GM21576 (cell line): Measurements from ENCODE around the gene AHSG.
A peak's percentile ranks its signal among the peaks of the same experiment; 100 is the strongest.
"Not testable (repeated sequence)": the region's sequence is repeated elsewhere in the genome, so short reads cannot be mapped to it uniquely, and the experiment has no call there.

Source experiments
- ATAC-seq: cut with Tn5 transposase; IDR thresholded peaks from one replicate; pipeline ENCODE4 v1.9.1; 2021; ENCODE audit warnings: mild to moderate bottlenecking, moderate library complexity; ENCODE audit not compliant: unreplicated experiment

The AHSG gene

DNA sequence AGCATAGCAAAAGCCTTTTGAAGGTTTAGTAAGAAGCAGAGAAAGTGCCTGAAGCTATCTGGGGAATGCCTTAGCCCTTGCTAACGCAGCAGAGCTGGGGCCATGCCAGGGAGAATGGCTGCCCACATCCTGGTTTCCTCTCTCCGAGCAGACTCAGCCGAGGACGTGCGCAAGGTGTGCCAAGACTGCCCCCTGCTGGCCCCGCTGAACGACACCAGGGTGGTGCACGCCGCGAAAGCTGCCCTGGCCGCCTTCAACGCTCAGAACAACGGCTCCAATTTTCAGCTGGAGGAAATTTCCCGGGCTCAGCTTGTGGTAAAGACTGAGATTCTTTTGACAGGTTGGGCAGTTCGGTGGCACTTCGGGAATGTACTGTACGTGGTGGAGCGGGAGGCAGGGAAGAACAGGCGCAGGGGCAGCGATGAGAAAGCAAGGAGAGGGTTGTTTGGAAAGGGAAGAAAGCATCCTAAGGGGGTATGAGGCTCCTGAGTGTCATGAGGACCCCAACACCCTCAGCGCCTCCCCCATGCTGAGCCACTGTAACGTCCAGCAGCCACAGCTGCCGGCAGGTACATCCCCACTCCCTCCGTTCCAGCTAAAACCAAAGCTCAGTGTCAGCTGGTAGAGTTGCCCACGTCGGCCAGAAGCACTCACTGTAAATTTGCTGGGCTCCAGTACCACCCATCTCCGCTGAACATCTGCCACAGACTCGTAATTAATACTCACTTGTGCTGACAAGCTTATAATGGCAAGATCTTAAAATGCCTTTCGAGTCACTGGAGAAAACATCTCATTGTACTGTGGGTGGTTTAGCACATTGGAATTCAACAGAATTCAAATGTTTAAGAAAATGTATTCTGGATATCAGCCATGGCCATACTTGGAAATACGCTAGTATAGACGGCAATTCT, 4.4 kb downstream of the AHSG start:
- ATAC-seq, result peak; percentile 86

DNA sequence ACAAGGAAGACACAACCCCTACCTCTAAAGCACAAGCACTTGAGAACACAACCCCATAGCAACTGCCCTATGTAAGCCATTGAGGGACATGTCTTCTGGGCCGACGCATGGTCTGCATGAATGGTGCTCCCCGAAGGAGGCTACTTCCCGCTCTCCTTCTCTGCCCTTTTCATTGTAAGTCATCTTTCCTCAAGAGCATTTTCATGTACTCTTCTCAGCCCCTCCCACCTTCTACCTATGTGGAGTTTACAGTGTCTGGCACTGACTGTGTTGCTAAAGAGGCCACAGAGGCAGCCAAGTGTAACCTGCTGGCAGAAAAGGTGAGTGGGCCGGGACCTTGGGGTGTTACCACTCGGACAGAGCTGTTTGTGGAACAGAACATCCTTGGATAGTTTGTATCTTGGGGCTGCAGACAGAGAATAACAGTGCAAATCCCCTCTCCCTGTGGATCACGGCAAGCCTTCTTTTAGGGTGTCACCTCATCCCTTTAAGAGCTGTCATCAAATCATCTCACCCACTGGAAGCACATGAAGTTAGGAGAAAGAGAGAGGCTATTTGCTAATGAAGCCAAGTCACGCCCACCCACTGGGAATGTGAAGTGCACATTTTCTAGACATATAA, 5.6 kb downstream of the AHSG start:
- no peak for ATAC-seq

DNA sequence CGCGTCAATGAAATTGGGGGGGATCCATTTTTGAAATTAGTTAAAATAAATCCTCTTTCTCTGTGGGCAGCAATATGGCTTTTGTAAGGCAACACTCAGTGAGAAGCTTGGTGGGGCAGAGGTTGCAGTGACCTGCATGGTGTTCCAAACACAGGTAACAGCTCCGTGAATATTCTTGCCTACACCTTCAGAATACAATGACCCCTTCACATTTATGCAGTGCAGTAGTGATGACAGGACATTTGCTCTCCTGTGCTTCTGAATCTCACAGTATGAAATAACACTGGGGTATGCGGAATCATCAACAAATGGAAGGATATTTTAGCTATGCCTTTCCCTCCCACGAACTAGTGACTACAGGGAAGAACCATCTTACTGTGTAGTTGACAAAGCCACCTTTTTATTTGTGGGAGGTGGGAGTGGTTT, 6.9 kb downstream of the AHSG start:
- ATAC-seq, result no peak

DNA sequence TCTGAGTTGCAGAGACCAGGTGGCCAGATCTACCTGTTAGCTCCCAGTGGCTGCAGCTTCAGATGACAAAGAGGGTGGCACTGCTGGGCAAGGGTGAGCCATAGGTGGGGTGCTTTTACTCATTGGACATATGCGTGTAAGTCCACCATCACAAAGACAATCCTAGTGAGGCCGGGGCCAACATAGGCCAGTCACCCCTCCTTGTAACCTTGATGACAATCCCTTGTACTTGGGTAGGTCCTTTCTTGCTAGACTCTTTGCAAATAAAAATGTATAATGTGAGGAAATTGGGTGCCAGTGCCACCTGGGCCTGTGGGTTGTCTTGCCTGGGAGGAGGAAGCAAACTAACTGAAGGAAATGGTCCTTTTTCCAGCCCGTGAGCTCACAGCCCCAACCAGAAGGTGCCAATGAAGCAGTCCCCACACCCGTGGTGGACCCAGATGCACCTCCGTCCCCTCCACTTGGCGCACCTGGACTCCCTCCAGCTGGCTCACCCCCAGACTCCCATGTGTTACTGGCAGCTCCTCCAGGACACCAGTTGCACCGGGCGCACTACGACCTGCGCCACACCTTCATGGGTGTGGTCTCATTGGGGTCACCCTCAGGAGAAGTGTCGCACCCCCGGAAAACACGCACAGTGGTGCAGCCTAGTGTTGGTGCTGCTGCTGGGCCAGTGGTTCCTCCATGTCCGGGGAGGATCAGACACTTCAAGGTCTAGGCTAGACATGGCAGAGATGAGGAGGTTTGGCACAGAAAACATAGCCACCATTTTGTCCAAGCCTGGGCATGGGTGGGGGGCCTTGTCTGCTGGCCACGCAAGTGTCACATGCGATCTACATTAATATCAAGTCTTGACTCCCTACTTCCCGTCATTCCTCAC, 7.6 kb downstream of the AHSG start:
- ATAC-seq, result no peak

DNA sequence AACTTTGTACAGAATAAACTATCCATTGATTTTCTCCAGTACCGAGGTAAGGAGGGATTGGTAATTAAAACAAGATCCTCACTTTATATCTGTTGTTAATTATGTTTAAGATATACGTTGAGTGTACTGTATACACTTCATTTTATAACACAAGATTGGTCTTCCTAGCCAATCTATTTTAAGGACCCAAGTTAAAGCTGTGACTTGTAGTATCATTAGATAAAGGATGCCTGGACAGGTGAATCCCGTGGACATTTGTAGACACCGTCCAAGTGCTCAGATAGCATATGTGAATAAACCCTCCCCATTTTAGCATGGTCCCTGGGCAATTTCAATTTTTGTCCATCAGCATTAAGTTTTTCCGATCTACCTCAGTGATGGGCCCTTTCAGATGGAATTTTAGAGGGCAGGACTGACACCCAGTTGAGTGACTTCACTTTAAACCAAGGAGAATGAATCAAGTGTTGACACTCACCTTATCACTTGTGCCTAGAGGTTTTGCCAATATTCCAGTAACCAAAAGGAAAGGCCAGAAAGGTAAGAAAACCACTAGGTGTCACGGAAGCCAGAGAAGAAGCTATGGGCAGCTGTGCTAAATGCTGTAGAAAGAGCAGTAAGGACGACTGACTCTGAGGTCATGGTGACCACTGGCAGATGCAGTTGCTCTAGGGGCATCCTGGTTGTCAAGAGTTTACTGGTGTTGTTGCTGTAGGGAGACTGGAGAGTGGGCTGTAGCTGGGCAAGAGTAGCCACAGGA, 9.2 kb downstream of the AHSG start:
- no peak for ATAC-seq

DNA sequence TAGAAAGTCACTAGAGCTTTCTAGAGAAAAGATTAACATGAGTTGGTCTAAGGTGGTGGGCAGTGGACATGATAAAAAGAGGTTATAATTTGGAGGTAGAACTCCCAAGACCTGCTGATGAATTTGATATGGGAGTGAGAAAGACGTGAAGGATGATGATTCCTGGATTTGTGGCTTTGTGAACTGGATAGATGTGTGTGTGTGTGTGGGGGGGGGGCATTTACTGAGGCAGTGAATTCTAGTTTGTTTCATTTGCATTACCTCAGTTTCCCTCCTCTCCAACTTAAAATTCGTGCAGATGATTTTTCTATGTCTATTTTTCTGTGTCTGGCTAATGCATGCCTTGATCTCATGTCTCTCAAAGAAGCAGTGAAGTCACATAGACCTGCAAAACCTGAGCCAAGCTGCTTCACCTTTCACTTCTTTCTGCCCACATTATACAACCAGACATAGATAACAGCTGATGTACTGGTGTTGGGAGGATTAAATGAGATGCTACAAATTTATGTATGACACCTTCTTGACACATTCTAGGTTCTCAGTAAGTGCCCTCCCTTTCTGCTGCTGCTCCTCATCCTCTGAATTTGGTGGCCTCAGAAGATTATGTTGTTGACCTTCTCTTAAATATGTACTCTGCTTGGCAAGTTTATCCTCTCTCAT, 9.9 kb downstream of the AHSG start:
- ATAC-seq, result no peak

DNA sequence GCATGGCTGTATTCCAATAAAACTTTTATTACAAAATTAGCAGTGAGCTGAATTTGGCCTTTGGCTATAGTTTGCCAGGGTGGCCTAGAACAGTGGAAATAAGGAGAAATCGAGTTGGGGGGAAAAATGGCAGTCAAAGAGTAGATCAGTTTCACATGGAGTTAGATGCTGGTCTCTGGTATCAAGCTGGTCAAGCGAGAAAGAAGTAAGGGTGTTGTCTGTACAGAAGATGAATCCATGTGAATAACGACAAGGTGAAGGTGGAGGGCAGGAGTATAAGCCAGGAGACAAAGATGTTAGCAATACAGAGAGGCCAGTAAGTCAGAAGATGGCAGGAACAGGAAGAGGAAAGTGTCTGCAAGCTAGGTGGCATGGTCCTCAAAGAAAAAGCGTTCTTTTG, 11.7 kb downstream of the AHSG start:
- ATAC-seq, result no peak

DNA sequence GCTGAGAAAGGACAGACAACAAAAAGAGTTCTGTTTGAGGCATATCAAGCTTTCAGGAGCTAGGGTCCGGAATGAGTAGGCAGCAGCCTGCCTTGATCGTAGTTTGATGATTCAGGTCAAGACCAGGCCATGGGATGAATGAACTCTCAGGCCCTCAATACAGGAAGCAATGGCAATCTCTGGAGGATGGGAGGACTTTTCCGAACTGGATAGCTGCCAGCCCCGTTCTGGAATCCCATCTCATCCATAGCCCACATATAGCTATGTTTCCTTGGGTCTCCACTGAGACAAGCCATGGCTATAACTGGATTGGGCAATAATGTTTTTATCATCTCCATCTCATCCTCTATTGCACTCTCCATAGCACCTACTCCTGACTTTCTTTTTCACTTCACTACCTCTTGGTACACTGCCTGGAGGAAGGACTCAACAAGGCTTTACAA, 12.8 kb downstream of the AHSG start:
- no peak for ATAC-seq

DNA sequence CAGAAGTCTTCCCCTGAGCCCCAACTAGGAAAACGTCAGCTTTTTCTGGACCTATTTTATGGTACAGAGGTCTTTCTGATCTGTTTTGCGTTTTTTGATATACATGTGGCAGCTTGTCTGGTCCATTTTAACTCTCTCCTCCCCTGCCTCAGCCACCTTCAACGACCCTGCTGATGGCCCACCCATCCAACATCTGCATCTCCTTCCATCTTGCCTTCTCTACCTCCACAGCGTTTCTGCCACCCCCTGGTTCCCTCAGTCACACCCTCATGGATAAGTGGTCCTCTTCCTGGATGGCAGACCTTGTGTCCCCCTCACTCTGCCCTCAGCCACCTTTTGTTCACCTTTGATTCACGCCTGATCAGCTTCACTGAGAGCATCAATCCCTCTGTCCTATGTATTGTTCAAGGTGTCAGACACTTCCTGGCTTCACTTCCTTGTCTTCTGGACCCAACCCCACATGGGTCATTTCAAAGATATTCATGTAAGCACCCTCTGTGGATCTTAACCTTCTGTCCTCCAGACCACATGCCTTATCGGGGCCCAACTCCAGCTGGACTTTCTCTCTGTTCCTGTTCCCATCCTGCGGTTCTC, 13.5 kb downstream of the AHSG start:
- no peak for ATAC-seq

DNA sequence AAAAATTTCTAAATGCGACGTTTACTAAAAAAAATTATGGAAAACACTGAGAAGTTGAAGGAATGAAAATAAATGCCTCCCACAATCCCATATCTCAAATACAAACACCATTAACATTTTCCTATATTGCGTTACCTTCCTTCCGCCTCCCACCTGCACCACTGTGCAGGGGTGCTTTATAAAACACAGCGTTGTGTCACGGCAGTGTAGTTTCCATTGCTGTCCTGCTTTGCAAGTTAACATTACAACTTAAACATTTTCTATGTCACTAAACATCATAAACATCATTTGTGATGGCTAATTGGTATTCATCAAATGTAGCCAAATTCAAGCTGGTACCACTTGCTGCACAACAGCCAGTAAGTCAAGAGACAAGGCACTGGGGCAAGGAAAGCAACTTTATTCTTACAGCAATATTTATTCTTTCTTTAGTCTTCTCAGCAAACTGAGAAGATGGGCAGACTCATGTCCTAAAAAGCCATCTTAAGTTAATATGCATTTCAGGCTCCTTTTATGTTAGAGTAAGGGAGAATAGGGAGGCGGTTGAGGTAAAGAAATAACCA, 15.1 kb downstream of the AHSG start:
- ATAC-seq, result no peak

DNA sequence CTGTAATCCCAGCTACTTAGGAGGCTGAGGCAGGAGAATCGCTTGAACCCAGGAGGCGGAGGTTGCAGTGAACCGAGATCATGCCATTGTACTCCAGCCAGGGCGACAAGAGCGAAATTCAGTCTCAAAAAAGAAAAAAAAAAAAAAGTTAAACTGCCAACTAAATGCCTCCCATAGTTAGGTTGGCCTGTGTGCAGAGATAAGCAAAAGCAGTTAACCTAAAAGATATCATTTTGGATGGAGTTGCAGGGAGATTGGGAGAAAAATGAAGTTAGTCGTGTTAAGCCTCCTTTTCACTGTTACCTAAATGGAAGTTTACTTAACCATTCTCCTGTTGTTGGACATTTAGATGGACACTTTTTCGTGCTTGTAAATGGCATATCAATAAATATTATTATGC, 15.9 kb downstream of the AHSG start:
- no peak for ATAC-seq

DNA sequence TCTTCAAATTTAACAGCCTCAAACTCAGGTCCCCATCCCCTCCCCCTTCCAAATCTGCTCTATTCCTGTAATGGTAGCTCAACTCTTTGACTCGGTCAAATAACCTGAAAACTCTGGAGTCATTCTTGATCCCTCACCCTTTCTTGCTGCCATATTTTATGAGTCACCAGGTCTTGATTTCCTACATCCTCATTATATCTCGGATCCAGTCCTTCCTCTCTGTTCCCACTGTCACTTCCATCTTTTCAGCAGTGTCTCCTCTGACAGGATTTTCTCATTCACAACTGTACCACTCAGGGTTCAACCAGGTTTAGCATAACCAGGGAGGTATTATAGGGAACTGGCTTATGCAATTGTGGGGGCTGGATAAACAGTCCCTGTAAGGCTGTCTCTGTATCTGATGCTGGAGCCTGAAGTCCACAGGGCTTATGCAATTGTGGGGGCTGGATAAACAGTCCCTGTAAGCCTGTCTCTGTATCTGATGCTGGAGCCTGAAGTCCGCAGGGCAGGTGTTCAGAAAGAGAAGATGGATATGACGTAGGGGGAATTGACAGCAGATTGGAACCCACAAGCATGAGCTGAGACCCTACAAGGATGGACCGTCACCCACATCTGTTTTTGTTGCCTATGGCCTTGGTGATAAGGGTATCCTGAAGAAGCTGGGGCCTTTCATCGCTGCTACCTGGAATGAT, 18.2 kb downstream of the AHSG start:
- ATAC-seq, result no peak

DNA sequence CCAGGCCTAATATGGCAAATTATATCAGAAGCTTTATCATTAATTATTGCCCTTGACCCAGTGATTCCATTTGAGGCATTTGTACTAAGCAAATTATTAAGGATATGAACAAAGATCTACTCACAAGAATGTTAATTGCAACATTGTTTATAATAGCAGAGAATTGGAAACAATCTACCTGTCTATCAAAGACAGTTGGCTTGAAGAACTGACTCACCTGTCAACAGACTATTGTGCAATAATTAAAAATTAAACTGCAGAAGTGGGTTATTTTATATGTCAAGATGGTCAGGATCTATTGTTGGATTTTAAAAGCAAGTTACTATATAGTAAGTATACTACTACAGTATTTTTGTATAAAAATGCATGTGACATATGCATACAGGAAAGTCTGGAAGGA, 20.6 kb downstream of the AHSG start:
- no peak for ATAC-seq

DNA sequence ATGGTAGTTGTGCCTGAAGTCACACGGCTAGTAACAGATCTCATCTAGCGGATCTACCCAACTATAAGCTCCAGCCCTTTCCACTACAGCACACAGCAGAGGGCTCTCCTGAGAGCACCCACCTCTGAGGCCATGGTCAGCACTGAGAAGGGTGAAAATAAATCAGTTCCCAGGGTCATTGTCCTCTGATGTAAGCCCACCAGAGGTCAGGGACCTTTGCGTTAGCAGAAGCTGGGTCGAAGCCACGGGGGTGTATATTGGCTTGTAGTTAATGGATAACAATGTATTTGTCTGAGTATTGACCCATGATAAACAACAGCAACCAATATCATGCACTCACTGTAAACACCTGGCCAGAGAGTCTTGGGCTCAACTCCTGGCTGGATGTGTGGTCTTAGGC, 21.3 kb downstream of the AHSG start:
- ATAC-seq, result not testable (repeated sequence)

DNA sequence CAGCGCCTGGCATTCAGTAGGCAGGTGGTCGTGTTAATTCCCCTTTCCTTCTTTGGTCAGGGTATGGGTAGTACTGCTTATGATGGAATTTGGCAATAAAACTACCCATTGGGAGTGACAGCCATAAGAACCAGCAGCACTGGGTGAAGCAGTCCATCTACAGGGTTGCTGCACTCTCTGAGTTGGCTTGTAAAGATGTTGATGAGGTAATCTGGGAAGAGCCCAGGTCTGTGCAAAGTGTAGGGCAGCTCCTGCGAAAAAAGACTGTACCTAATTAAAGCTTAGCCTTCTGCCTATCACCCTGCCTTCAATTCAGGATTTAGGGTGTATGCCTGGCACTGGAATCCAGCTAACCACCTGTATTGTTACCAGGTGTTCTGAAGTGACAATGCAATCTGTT, 22.7 kb downstream of the AHSG start:
- ATAC-seq, result no peak

DNA sequence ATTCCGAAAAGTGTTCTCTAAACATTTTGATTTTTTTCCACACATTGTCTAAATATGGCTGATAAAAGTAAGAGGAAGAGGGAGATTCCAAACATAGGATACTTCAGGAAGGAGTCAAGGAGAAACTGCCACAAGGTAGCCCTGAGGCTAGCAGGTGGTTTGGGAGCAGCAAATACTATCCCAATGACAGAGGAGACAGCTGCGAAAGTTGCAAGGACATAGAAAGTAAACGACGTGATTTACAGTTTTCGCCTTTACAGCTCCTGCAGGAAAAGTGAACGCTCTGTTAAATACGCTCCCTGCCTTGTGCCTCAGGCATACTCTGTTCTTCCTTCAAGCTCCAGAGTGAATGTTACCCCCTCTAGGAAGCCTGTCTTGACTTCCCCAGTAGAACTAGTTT, 23.7 kb downstream of the AHSG start:
- no peak for ATAC-seq

DNA sequence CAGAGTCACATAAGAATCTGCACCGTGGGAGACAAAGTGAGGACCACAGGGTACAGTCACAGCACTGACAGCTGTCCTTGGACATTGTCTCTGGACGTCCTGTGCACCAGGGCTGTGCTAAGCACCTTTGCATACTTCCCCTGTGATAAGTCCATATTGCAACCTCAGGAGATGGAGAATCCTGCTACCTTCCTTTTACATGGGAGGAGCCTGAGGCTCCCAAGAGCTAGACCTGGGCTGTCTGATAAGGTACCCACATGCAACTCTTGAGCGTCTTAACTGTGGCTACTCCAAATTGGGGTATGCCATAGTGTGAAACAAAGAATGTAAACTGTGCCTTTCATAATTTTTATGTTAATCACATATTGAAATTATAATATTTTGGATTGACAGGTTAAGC, 24.8 kb downstream of the AHSG start:
- no peak for ATAC-seq

DNA sequence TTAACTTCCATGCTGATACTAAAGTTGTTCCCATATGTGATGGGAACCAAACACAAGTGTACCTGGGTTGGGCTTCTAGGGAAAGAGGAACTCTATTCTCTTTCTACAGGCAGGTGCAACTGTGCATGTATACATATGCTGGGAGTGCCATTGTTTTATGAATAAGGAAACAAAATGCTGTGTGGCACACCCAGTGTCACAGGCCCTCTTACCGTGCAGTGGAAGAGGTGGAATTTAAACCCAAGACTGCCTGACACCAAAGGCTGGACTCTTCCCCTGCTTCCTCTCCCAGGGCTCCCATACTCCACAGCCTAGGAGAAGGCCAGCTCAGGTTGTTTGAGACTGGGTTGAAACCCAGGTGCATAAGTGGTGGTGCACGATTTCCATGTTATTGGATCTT, 25.4 kb downstream of the AHSG start:
- no peak for ATAC-seq
